Measurements from ENCODE around the gene FGF18.
"Not testable (repeated sequence)": the region's sequence is repeated elsewhere in the genome, so short reads cannot be mapped to it uniquely, and the experiment has no call there.

The FGF18 gene, protein sequence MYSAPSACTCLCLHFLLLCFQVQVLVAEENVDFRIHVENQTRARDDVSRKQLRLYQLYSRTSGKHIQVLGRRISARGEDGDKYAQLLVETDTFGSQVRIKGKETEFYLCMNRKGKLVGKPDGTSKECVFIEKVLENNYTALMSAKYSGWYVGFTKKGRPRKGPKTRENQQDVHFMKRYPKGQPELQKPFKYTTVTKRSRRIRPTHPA

GRCh38 chr5:171418982-171419687, at the start of gene FGF18:
FGF18 (plus strand) TSS chr5:171419647; CDS start chr5:171420200, 553 bp downstream.
- DNase-seq = no peak

- no peak for DNase-seq
Observed at GRCh38 chr5:171369898-171370297, 49.5 kb upstream of the FGF18 start.

DNA sequence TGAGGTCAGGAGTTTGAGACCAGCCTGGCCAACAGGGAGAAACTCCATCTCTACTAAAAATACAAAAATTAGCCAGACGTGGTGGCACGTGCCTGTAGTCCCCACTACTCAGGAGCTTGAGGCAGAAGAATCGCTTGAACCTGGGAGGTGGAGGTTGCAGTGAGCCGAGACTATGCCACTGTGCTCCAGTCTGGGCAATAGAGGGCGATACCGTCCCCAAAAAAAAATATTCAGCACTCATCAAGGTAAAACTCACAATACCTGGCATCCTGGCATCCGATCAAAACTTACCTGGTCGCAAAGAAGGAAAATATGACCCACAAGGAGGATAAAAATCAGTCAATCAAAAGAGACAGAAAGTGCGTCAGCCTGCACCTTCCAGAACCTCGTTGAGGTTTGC, 48.6 kb upstream of the FGF18 start:
- DNase-seq = not testable (repeated sequence)

DNA sequence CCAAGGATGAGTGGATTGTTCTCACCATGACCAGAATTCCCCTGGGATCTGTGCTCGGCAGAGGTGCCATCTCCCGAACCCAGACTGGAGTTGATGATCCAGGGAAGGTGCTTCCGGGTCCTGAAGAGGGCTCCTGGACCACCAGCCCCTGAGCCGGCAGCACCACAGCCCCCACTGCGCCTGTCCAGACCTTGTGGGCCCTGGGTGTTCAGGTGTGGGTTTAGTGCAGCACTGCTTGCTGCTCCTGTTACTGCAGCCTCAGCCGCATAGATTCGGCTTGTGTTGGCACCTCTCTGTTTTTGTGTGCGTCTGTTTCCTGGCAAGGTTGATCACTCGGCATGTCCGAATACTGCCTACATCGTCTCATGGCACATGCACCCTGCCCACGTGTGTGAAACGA, 48.1 kb upstream of the FGF18 start:
- DNase-seq = no peak

- DNase-seq = no peak
Observed at GRCh38 chr5:171379961-171380360, 39.5 kb upstream of the FGF18 start.

GRCh38 chr5:171384416-171384815, 35.0 kb upstream of the FGF18 start:
- not testable (repeated sequence) for DNase-seq

DNA sequence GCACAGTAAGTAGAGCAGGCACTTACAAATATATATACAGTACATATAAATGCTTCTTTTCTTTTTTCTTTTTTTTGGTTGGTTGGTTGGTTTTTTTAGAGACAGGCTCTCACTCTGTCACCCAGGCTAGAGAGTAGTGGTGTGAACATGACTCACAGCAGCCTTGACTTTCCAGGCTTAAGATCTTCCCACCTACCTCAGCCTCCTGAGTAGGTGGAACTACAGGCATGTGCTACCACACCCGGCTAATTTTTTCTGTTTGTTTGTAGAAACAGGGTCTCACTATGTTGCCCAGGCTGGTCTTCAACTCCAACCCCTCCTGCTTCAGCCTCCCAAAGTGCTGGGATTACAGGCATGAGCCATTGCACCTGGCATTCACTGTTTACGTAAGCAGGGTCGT, 34.4 kb upstream of the FGF18 start:
- DNase-seq = not testable (repeated sequence)

- DNase-seq = no peak
Observed at GRCh38 chr5:171386006-171386671, 33.3 kb upstream of the FGF18 start.

DNA sequence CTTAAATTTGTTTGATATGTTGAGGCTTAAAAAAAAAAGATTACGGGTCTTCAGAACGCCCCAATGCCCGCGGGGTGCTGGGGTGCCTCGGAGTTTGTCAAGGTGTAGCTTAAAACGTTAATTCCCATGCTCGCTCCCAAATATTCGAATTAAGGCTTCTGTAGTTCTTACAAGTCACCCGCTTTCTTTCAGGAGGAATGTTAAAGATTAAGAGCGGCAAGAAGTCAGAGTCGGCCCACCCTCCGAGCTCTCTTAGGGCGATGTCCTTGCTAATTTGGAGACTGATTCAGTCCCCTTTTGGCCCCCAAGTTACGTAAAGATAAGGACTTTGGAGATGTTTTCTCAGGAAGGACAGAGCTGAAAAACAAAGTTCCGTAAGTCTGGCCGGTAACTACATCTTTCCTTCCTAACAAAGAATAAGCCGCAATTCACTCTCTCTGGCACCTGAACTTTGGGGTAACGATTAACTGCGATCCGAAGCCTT, 32.5 kb upstream of the FGF18 start:
- no peak for DNase-seq

- peak; percentile 93 for DNase-seq
Observed at GRCh38 chr5:171387345-171387969, 32.0 kb upstream of the FGF18 start, which contains the start of gene NPM1. NPM1 (plus strand) TSS chr5:171387849; CDS start chr5:171387949, 100 bp downstream.

GRCh38 chr5:171387970-171388815, 31.3 kb upstream of the FGF18 start:
- DNase-seq = peak; percentile 14

- no peak for DNase-seq
Observed at GRCh38 chr5:171388816-171389168, 30.7 kb upstream of the FGF18 start.

DNA sequence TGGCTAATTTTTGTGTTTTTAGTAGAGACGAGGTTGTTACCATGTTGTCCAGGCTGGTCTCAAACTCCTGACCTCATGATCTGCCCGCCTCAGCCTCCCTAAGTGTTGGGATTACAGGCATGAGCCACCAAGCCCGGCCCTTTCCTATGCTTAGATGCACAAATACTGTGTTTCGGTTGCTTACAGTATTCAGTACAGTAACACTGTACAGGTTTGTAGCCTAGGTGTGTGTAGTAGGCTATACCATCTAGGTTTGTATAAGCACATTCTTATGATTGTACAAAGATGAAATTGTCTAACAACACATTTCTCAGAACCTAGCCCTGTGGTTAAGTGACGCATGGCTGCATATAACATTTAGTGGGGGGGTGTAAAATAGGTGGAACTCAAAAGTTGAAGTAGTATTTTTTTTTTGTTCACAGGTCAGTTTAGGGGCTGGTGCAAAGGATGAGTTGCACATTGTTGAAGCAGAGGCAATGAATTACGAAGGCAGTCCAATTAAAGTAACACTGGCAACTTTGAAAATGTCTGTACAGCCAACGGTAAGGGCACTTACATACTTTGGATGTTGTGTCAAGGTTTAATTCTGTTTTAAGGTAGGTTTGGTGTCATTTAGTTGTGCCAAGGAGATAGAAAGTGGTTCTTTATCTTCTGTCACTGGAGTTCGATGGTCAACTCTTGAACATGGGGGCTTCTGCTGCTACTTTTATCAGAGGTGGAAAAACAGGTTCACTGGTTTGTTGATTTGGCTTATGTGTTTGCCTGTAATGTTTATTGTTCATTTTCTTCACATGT, 28.4 kb upstream of the FGF18 start:
- DNase-seq = no peak

- DNase-seq = no peak
Observed at GRCh38 chr5:171391996-171392577, 27.4 kb upstream of the FGF18 start.

- DNase-seq = no peak
Observed at GRCh38 chr5:171392585-171393159, 26.8 kb upstream of the FGF18 start.

- DNase-seq = no peak
Observed at GRCh38 chr5:171395042-171395441, 24.4 kb upstream of the FGF18 start.

- DNase-seq = not testable (repeated sequence)
Observed at GRCh38 chr5:171396583-171396982, 22.9 kb upstream of the FGF18 start.

DNA sequence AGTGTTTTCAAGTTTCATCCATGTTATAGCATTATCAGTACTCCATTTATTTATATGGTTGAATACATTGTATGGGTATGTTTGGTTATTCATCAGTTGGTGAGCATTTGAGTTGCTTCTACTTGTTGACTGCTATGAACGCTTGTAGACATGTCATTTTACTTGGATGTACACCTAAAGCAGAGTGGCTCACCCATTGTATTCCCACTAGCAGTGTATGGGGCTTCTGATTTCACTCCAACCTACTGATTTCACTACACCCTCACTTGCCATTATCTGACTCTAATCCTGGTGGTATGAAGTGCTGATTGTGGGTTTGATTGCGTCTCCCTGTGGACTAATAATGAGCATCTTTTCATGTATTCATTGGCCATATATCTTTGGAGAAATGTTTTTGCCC, 22.3 kb upstream of the FGF18 start:
- DNase-seq = no peak

DNA sequence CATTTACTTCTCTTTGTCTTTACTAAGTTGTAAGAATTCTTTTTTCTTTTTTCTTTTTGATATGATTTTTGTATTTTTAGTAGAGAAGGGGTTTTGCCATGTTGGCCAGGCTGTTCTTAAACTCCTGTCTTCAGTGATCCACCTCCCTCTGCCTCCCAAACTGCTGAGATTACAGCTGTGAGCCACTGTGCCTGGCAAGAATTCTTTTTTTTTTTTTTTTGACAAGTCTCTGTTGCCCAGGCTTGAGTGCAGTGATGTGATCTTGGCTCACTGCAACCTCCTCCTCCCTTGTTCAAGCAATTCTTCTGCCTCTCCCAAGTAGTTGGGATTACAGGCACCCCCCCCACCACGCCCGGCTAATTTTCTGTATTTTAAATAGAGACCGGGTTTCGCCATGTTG, 21.8 kb upstream of the FGF18 start:
- no peak for DNase-seq

DNA sequence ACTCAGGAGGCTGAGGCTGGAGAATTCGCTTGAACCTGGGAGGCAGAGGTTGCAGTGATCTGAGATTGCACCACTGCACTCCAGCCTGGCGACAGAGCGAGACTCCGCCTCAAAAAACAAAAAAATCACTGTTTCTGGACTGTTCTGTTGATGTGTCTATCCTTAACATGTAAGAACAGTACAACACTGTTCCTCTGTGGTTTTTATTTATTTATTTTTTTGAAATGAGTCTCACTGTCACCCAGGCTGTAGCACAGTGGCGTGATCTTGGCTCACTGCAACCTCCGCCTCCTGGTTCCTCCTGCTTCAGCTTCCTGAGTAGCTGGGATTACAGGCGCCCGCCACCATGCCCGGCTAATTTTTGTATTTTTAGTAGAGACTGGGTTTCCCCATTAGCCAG, 20.8 kb upstream of the FGF18 start:
- DNase-seq = not testable (repeated sequence)

DNA sequence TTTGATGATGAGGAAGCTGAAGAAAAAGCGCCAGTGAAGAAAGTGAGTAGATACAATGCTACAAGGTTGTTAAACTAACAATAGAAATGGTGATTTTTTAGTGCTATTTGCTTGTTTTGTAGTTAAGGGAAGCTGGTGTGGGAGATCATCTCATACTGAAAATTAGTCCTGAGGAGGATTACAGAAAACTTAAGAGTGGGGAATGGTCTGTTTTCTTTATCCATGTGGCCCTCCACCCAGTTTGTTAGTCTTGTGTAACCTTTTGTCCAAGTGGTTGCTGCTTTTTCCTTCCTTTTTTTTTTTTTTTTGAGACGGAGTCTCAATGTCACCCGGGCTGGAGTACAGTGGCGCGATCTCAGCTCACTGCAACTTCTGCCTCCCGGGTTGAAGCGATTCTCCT, 19.3 kb upstream of the FGF18 start:
- no peak for DNase-seq

Data from NCI-H1694 treated with DMSO at 0.1 percent for 48 hours (cell line).